ENCODE measurements around the gene SLC22A16. TPM values are rescaled to one million over a fixed set of nuclear protein-coding genes. Genes with fewer than 3 reads are reported as not detected.

Gene SLC22A16
- total RNA-seq, 2 experiments from 2014 or later: not detected

Other genes with a start within 250 kb of the SLC22A16 start
- not detected for gene METTL24, start 118.3 kb downstream of the SLC22A16 start, total RNA-seq
- not detected for gene DDO, start 61.0 kb downstream of the SLC22A16 start, total RNA-seq